AG09309 (cell line): ENCODE results near the gene DESI1.

Experiments used
- DNase-seq: peaks from one replicate; pipeline ENCODE4 v3.0.0-alpha.2; 2010; ENCODE audit warnings: low read depth
- H3K4me3 ChIP-seq: 2 replicates; pipeline ENCODE4 v1.5.1; 2011; ENCODE audit warnings: mild to moderate bottlenecking, low read depth, low read length, moderate library complexity; ENCODE audit not compliant: control insufficient read depth
- TF ChIP-seq, protein P1 (sequence below): IDR thresholded peaks from 2 replicates; pipeline ENCODE4 v1.5.1; 2011; ENCODE audit warnings: mild to moderate bottlenecking, low read depth, low read length, inconsistent platforms; ENCODE audit not compliant: insufficient read depth, control insufficient read depth; ENCODE audit errors: missing control alignments

Gene DESI1

GRCh38 chr22:41660416-41660815 is 39.6 kb upstream of the DESI1 start:
- DNase-seq: no peak
- TF ChIP-seq, protein P1, sequence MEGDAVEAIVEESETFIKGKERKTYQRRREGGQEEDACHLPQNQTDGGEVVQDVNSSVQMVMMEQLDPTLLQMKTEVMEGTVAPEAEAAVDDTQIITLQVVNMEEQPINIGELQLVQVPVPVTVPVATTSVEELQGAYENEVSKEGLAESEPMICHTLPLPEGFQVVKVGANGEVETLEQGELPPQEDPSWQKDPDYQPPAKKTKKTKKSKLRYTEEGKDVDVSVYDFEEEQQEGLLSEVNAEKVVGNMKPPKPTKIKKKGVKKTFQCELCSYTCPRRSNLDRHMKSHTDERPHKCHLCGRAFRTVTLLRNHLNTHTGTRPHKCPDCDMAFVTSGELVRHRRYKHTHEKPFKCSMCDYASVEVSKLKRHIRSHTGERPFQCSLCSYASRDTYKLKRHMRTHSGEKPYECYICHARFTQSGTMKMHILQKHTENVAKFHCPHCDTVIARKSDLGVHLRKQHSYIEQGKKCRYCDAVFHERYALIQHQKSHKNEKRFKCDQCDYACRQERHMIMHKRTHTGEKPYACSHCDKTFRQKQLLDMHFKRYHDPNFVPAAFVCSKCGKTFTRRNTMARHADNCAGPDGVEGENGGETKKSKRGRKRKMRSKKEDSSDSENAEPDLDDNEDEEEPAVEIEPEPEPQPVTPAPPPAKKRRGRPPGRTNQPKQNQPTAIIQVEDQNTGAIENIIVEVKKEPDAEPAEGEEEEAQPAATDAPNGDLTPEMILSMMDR: no peak
- H3K4me3 ChIP-seq: no peak overlapping the region

GRCh38 chr22:41659941-41660340 is 39.1 kb upstream of the DESI1 start:
- DNase-seq: no peak
- TF ChIP-seq, protein P1: no peak
- no peak overlapping the region for H3K4me3 ChIP-seq

GRCh38 chr22:41658869-41659268 is 38.0 kb upstream of the DESI1 start:
- no peak for DNase-seq
- TF ChIP-seq, protein P1: no peak
- no peak overlapping the region for H3K4me3 ChIP-seq

DNA sequence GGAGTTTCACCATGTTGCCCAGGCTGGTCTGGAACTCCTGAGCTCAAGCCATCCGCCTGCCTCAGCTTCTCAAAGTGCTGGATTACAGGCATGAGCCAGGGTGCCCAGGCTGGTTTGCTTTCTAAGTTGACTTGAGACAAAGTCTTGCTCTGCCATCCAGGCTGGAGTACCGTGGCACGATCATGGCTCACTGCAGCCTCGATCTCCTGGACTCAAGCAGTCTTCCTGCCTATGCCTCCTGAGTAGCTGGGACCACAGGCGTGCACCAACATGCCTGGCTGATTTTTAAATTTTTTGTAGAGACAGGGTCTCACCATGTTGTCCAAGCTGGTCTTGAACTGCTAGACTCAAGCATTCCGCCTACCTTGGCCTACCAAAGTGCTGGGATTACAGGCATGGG is 36.9 kb upstream of the DESI1 start:
- TF ChIP-seq, protein P1: no peak
- no peak overlapping the region for H3K4me3 ChIP-seq
- no peak for DNase-seq

GRCh38 chr22:41656556-41656955 is 35.7 kb upstream of the DESI1 start:
- H3K4me3 ChIP-seq: no peak overlapping the region
- DNase-seq: no peak
- TF ChIP-seq, protein P1: no peak

- no peak overlapping the region for H3K4me3 ChIP-seq
- TF ChIP-seq, protein P1: no peak
- DNase-seq: no peak
These were observed 33.5 kb upstream of the DESI1 start for GRCh38 chr22:41654322-41654721.

GRCh38 chr22:41650821-41651220 is 30.0 kb upstream of the DESI1 start:
- no peak overlapping the region for H3K4me3 ChIP-seq
- TF ChIP-seq, protein P1: no peak
- no peak for DNase-seq
